SK-N-SH (cell line): ENCODE results near the gene CERS6. TPM values are rescaled to one million over a fixed set of nuclear protein-coding genes. Genes with fewer than 3 reads are reported as not detected.
"Not testable (repeated sequence)": the region's sequence is repeated elsewhere in the genome, so short reads cannot be mapped to it uniquely, and the experiment has no call there.

Experiments used
- CTCF ChIA-PET: fragments of 300-600, 350-600 bp; formaldehyde crosslinking; extraction: SDS; loops from one replicate; lab custom pipeline; 2021; lab: Yijun Ruan, JAX
- POLR2A ChIA-PET: fragments of 350-600 bp; sonication (Branson Sonifier 250); formaldehyde crosslinking; extraction: SDS; loops from one replicate; lab custom pipeline; 2020; ENCODE audit warnings: antibody characterized with exemption, inconsistent platforms; lab: Yijun Ruan, JAX
- DNase-seq: peaks from one replicate; pipeline ENCODE4 v3.0.0; 2012
- H2AFZ ChIP-seq: fragments of 200-600 bp; sonication (generic); 2 replicates; pipeline ENCODE4 v1.8.1; 2016; ENCODE audit warnings: antibody characterized with exemption, mild to moderate bottlenecking, low read depth
- H3F3A ChIP-seq: fragments of 200-600 bp; sonication (generic); replicated peaks from 2 replicates; pipeline ENCODE3; 2016; ENCODE audit warnings: antibody characterized with exemption, mild to moderate bottlenecking; ENCODE audit not compliant: insufficient read depth
- H3K27ac ChIP-seq, 2 experiments: fragments of 200-500 bp in 1 of 2; fragments of 200-600 bp in 1 of 2; sonication (Bioruptor generic) in 1 of 2; sonication (generic), shearing (Covaris generic) in 1 of 2; 2 replicates each; pipeline versions ENCODE4 v1.5.1 to v1.6.1; 2014 to 2016; ENCODE audit warnings: low read depth in 2 of 2, inconsistent platforms in 1 of 2, low read length in 1 of 2, mild to moderate bottlenecking in 1 of 2, mixed read lengths in 1 of 2
- H3K27me3 ChIP-seq: fragments of 200-600 bp; sonication (generic), shearing (Covaris generic); 2 replicates; pipeline ENCODE4 v1.6.1; 2016; ENCODE audit warnings: mixed run types; ENCODE audit not compliant: insufficient read depth
- H3K36me3 ChIP-seq, 2 experiments: fragments of 200-500 bp in 1 of 2; fragments of 200-600 bp in 1 of 2; sonication (Bioruptor generic) in 1 of 2; sonication (generic) in 1 of 2; replicated peaks in 1 of 2; 2 replicates each; pipeline versions ENCODE3 to v1.5.1; 2014 to 2016; ENCODE audit warnings: low read length in 1 of 2, mild to moderate bottlenecking in 1 of 2; ENCODE audit not compliant: insufficient read depth in 2 of 2, control insufficient read depth in 1 of 2
- H3K4me1 ChIP-seq, 2 experiments: fragments of 200-500 bp in 1 of 2; fragments of 200-600 bp in 1 of 2; sonication (Bioruptor generic) in 1 of 2; sonication (generic), shearing (Covaris generic) in 1 of 2; 2 replicates each; pipeline versions ENCODE4 v1.5.1 to v1.6.1; 2014 to 2016; ENCODE audit warnings: low read depth in 1 of 2, low read length in 1 of 2, mixed run types in 1 of 2; ENCODE audit not compliant: insufficient read depth in 2 of 2, control insufficient read depth in 1 of 2
- H3K4me2 ChIP-seq: fragments of 200-600 bp; sonication (generic), shearing (Covaris generic); 2 replicates; pipeline ENCODE4 v1.6.1; 2017; ENCODE audit warnings: mixed run types
- H3K4me3 ChIP-seq, 2 experiments: fragments of 200-500 bp in 1 of 2; fragments of 200-600 bp in 1 of 2; sonication (Bioruptor generic) in 1 of 2; sonication (generic), shearing (Covaris generic) in 1 of 2; 2 replicates each; pipeline versions ENCODE4 v1.5.1 to v1.8.1; 2014 to 2016; ENCODE audit warnings: low read depth in 2 of 2, inconsistent platforms in 1 of 2, low read length in 1 of 2, mild to moderate bottlenecking in 1 of 2, mixed read lengths in 1 of 2, moderate library complexity in 1 of 2
- H3K79me2 ChIP-seq: fragments of 200-600 bp; sonication (generic); 2 replicates; pipeline ENCODE4 v1.8.1; 2017; ENCODE audit warnings: mild to moderate bottlenecking; ENCODE audit not compliant: insufficient read depth
- H3K9ac ChIP-seq: fragments of 200-600 bp; sonication (generic); 2 replicates; pipeline ENCODE4 v1.6.1; 2017; ENCODE audit warnings: mixed run types
- H3K9me2 ChIP-seq: fragments of 200-600 bp; sonication (generic); 2 replicates; pipeline ENCODE4 v1.6.1; 2017; ENCODE audit warnings: mixed run types
- H3K9me3 ChIP-seq: fragments of 200-600 bp; sonication (generic); 2 replicates; pipeline ENCODE4 v1.6.1; 2017; ENCODE audit warnings: mixed run types, mild to moderate bottlenecking, moderate library complexity
- H4K20me1 ChIP-seq: fragments of 200-600 bp; sonication (generic); 2 replicates; pipeline ENCODE4 v1.6.1; 2017; ENCODE audit warnings: mild to moderate bottlenecking, mixed run types; ENCODE audit not compliant: insufficient read depth
- CHD2 ChIP-seq: fragments of 150-350 bp; IDR thresholded peaks from 2 replicates; pipeline ENCODE4 v1.6.1; 2018; ENCODE audit warnings: low read length; ENCODE audit not compliant: partially characterized antibody
- NFIC ChIP-seq: IDR thresholded peaks from 2 replicates; pipeline ENCODE4 v1.4.0; 2012; ENCODE audit warnings: borderline replicate concordance
- NRF1 ChIP-seq: IDR thresholded peaks from 2 replicates; pipeline ENCODE4 v1.6.1; 2012; ENCODE audit warnings: low read depth, mild to moderate bottlenecking, low read length
- PBX3 ChIP-seq: IDR thresholded peaks from 2 replicates; pipeline ENCODE4; 2012
- RAD21 ChIP-seq: IDR thresholded peaks from 2 replicates; pipeline ENCODE4 v1.6.1; 2012; ENCODE audit warnings: mild to moderate bottlenecking, low read length
- TEAD4 ChIP-seq: IDR thresholded peaks from 2 replicates; pipeline ENCODE4 v1.4.0; 2012; ENCODE audit warnings: mild to moderate bottlenecking, borderline replicate concordance; ENCODE audit not compliant: insufficient read depth
- WGBS: methylation state at CpG from one replicate; pipeline ENCODE4 v1.1.6; 2017; ENCODE audit warnings: low lambda C conversion rate; 5-methylcytosine and 5-hydroxymethylcytosine counted together
- polyA plus RNA-seq, 3 experiments: library from polyadenylated mRNA; depleted of rRNA; stranded (reverse); fragments of >200 nt; gene quantifications; 2 replicates each; pipeline ENCODE4 v1.2.3, GENCODE V29; 2012
- TF ChIP-seq, protein P1 (sequence below): IDR thresholded peaks from 2 replicates; pipeline ENCODE4 v1.6.1; 2012; ENCODE audit warnings: mild to moderate bottlenecking, low read depth, low read length, moderate library complexity
- TF ChIP-seq, protein P2 (sequence below): IDR thresholded peaks from 2 replicates; pipeline ENCODE4 v1.4.0; 2012; ENCODE audit warnings: low read depth, borderline replicate concordance

The CERS6 gene
- polyA plus RNA-seq, 1 of the 3 experiments (the other 2 are of a cell fraction): 1.8 TPM

DNA sequence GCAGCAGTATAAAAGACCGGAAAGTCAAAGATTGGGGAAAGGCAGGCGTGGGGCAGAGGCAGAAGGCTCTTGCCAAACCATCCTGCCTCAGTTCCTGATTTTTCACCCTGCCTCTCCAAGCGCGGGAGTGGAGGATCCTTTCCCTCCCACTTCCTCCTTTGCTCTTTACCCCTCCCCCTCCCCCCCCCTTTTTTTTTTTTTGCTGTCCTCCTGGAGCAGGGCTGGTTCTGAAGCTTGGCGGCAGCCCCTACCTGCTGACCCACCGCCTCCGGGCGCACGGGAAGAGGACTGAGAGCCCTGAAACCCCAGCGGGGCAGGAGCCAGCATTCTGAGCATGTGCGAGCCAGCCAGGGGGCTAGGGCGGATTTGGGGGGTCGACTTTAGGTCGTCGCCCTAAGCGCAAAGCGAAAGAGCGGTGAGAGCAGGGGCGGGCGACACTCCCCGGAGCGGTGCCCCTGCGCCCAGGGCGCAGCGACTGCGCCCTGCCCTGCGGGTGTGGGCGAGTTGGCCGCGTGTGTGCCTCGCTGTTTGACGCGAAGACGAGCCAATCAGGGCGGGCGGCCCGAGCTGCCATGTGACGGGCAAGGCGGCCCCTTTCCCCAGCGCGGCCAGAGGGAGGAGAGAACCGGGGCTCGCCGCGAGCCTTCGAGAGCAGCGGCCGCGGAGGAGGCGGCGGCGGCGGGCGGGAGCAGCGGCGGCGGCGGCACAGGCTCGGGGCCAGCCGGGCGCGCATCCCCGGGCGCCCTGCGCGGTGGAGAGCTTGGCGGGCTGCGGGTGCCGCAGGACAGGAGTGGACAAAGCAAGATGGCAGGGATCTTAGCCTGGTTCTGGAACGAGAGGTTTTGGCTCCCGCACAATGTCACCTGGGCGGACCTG is at the start of gene CERS6 (continued):
- peak; percentile 61 for TF ChIP-seq CHD2
- TF ChIP-seq TEAD4: no peak
- peak; percentile 98 for TF ChIP-seq PBX3
- TF ChIP-seq, protein P1, sequence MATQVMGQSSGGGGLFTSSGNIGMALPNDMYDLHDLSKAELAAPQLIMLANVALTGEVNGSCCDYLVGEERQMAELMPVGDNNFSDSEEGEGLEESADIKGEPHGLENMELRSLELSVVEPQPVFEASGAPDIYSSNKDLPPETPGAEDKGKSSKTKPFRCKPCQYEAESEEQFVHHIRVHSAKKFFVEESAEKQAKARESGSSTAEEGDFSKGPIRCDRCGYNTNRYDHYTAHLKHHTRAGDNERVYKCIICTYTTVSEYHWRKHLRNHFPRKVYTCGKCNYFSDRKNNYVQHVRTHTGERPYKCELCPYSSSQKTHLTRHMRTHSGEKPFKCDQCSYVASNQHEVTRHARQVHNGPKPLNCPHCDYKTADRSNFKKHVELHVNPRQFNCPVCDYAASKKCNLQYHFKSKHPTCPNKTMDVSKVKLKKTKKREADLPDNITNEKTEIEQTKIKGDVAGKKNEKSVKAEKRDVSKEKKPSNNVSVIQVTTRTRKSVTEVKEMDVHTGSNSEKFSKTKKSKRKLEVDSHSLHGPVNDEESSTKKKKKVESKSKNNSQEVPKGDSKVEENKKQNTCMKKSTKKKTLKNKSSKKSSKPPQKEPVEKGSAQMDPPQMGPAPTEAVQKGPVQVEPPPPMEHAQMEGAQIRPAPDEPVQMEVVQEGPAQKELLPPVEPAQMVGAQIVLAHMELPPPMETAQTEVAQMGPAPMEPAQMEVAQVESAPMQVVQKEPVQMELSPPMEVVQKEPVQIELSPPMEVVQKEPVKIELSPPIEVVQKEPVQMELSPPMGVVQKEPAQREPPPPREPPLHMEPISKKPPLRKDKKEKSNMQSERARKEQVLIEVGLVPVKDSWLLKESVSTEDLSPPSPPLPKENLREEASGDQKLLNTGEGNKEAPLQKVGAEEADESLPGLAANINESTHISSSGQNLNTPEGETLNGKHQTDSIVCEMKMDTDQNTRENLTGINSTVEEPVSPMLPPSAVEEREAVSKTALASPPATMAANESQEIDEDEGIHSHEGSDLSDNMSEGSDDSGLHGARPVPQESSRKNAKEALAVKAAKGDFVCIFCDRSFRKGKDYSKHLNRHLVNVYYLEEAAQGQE: no peak
- TF ChIP-seq RAD21: no peak
- no peak for TF ChIP-seq NRF1
- TF ChIP-seq, protein P2, sequence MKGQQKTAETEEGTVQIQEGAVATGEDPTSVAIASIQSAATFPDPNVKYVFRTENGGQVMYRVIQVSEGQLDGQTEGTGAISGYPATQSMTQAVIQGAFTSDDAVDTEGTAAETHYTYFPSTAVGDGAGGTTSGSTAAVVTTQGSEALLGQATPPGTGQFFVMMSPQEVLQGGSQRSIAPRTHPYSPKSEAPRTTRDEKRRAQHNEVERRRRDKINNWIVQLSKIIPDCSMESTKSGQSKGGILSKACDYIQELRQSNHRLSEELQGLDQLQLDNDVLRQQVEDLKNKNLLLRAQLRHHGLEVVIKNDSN: peak; percentile 95
- no peak for TF ChIP-seq NFIC
- TF ChIP-seq, all 33 proteins: peak for 10

GRCh38 chr2:168412301-168412700 is 43.8 kb upstream of the CERS6 start:
- 63% methylated on average over 4 of the region's 5 CpGs for WGBS
- H3F3A ChIP-seq: not testable (repeated sequence)
- CTCF ChIA-PET: interaction anchor here (1.0 kb wide), 1 partner anchor 14 kb away, joined by 3 read pairs; no protein-coding TSS in a partner anchor

GRCh38 chr2:168413101-168413500 is 43.0 kb upstream of the CERS6 start:
- H3K9me3 ChIP-seq, H3K4me2 ChIP-seq, H3K27me3 ChIP-seq, H3K9me2 ChIP-seq, H3K4me1 ChIP-seq, H3K79me2 ChIP-seq, H3K4me3 ChIP-seq, H3K36me3 ChIP-seq, POLR2A ChIA-PET, H2AFZ ChIP-seq, H3K27ac ChIP-seq, H3K9ac ChIP-seq, H3F3A ChIP-seq, DNase-seq, H4K20me1 ChIP-seq: not testable (repeated sequence)
- WGBS: 79% methylated on average over 2 of the region's 3 CpGs
- CTCF ChIA-PET: interaction anchor here (1.0 kb wide), 1 partner anchor 15 kb away, joined by 3 read pairs; no protein-coding TSS in a partner anchor

More at GRCh38 chr2:168412301-168412700, 43.8 kb upstream of the CERS6 start:
- H3K9ac ChIP-seq, H3K4me1 ChIP-seq, H3K4me3 ChIP-seq, H3K79me2 ChIP-seq, H3K36me3 ChIP-seq, H4K20me1 ChIP-seq, POLR2A ChIA-PET, H3K27ac ChIP-seq, H3K27me3 ChIP-seq, H2AFZ ChIP-seq, H3K9me2 ChIP-seq, DNase-seq, H3K9me3 ChIP-seq, H3K4me2 ChIP-seq: not testable (repeated sequence)
